ENCODE measurements around the gene CDC45.

Gene CDC45

DNA sequence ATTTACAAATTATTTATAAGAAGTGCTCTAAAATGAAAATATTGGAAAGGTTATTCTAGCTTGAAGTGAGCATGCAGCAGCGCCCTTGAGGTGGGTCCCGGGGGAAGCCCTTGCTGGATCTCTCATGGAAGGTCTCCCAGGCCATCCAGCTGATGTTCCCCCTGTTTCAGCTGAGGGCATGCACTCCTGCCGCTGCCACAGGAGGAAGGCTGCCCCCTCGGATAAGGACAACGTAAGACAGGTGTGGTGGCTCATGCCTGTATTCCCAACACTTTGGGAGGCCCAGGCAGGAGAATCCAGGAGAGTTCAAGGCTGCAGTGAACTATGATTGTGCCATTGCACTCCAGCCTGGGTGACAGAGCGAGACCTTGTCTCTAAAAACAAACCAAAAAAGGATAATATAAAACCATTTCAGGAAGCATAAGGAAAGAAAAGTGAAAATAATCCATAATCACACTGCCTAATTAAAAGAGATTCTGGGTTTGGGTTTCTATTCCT is 15.0 kb downstream of the CDC45 start:
- H3K79me2 ChIP-seq (ENCODE audit: insufficient read depth, low read length): peaks cover 20% of the 10 kb centered on the region; the same call in 1 of the 2 replicates
- no peaks in the 10 kb centered on the region for H4K20me1 ChIP-seq (ENCODE audit: insufficient read depth, low read length, poor library complexity, severe bottlenecking)
- H3K36me3 ChIP-seq (ENCODE audit: insufficient read depth, low read length): peaks cover 67% of the 10 kb centered on the region; the same call in 1 of the 2 replicates
- no peaks in the 10 kb centered on the region for H3K9me3 ChIP-seq (ENCODE audit: insufficient read depth, low read depth, low read length)
- H3K27me3 ChIP-seq (ENCODE audit: insufficient read depth, low read length, poor library complexity, severe bottlenecking): no peaks in the 10 kb centered on the region
- no peaks in the 10 kb centered on the region for H3K9me2 ChIP-seq (replicated peaks; ENCODE audit: low read depth, low read length)
- no peak for TF ChIP-seq EZH2phosphoT487 (IDR thresholded peaks at IDR 0.05; ENCODE audit: borderline replicate concordance)
- TF ChIP-seq, protein P1, sequence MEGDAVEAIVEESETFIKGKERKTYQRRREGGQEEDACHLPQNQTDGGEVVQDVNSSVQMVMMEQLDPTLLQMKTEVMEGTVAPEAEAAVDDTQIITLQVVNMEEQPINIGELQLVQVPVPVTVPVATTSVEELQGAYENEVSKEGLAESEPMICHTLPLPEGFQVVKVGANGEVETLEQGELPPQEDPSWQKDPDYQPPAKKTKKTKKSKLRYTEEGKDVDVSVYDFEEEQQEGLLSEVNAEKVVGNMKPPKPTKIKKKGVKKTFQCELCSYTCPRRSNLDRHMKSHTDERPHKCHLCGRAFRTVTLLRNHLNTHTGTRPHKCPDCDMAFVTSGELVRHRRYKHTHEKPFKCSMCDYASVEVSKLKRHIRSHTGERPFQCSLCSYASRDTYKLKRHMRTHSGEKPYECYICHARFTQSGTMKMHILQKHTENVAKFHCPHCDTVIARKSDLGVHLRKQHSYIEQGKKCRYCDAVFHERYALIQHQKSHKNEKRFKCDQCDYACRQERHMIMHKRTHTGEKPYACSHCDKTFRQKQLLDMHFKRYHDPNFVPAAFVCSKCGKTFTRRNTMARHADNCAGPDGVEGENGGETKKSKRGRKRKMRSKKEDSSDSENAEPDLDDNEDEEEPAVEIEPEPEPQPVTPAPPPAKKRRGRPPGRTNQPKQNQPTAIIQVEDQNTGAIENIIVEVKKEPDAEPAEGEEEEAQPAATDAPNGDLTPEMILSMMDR (conservative IDR thresholded peaks at IDR 0.05; ENCODE audit: low read length): no peak
- no peak overlapping the region for H3K9ac ChIP-seq (ENCODE audit: low read depth, low read length, poor library complexity, severe bottlenecking)
- no peak overlapping the region for H3K4me2 ChIP-seq (ENCODE audit: low read depth, low read length, poor library complexity, severe bottlenecking)
- no peak overlapping the region for H2AFZ ChIP-seq (ENCODE audit: low read length)
- H3K4me3 ChIP-seq (ENCODE audit: low read length, poor library complexity, severe bottlenecking): no peak overlapping the region
- H3K4me1 ChIP-seq (ENCODE audit: insufficient read depth, low read length, poor library complexity, severe bottlenecking): no peaks in the 10 kb centered on the region
- no peaks in the 10 kb centered on the region for H3F3A ChIP-seq (ENCODE audit: low read depth)

DNA sequence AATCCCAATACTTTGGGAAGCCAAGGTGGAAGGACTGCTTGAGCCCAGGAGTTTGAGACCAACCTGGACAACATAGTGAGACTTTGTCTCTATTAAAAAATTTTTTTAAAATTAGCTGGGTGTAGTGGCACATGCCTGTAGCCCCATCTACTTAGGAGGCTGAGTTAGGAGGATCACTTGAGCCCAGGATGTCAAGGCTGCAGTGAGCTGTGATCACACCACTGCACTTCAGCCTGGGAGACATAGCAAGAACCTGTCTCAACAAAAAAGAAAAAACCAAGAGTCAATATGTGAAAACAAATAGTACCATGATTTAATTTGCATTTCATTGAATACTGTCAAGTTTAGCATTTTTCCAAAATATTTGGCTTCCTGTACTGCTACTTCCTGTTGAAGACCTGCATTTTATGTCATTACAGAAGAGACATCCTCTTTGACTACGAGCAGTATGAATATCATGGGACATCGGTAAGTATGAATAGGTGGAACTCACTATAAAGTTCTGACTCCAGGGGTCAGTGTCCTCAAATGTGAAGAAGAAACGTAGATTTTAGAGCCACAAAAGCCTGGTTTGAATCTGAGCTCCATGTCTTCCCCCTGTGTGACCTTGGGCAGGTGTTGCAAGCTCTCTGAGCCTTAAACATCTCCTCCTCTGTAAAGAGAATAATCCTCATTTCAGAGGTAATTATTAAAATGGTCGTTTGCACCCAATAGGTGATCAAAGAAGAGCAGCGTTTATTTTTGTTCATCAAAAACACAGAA is 16.0 kb downstream of the CDC45 start:
- Histone ChIP-seq H3K9me2 (replicated peaks; ENCODE audit: low read depth, low read length) (no peaks in the 10 kb centered on the region), H3K4me2 (ENCODE audit: low read depth, low read length, poor library complexity, severe bottlenecking) (no peak overlapping the region), H3K36me3 (ENCODE audit: insufficient read depth, low read length) (peaks cover 75% of the 10 kb centered on the region; the same call in 1 of the 2 replicates), H3K4me3 (ENCODE audit: low read length, poor library complexity, severe bottlenecking) (no peak overlapping the region), H4K20me1 (ENCODE audit: insufficient read depth, low read length, poor library complexity, severe bottlenecking) (no peaks in the 10 kb centered on the region), H3K9me3 (ENCODE audit: insufficient read depth, low read depth, low read length) (no peaks in the 10 kb centered on the region), H3K4me1 (ENCODE audit: insufficient read depth, low read length, poor library complexity, severe bottlenecking) (no peaks in the 10 kb centered on the region), H3F3A (ENCODE audit: low read depth) (no peaks in the 10 kb centered on the region), H3K27me3 (ENCODE audit: insufficient read depth, low read length, poor library complexity, severe bottlenecking) (no peaks in the 10 kb centered on the region), H2AFZ (ENCODE audit: low read length) (no peak overlapping the region), H3K79me2 (ENCODE audit: insufficient read depth, low read length) (peaks cover 17% of the 10 kb centered on the region; the same call in 1 of the 2 replicates), H3K9ac (ENCODE audit: low read depth, low read length, poor library complexity, severe bottlenecking) (no peak overlapping the region)
- TF ChIP-seq, protein P1 (conservative IDR thresholded peaks at IDR 0.05; ENCODE audit: low read length): peak; percentile 63
- no peak for TF ChIP-seq EZH2phosphoT487 (IDR thresholded peaks at IDR 0.05; ENCODE audit: borderline replicate concordance)

DNA sequence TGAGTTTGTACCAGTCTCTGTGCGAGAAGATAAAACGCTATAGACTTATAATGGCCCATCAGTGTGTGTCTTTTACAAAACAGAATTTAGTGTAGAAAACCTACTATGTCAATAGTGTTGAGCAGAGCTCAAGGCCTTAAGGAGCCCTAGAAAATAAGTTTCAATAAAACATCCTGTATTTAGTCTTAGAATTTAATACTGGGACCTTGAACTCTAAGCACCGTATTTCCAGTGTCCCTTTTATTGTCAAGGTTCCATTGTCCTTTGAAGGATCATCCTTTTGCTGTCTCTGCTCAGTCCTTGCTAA is 16.6 kb downstream of the CDC45 start:
- peaks cover 17% of the 10 kb centered on the region; the same call in 1 of the 2 replicates for H3K79me2 ChIP-seq (ENCODE audit: insufficient read depth, low read length)
- no peaks in the 10 kb centered on the region for H3K9me3 ChIP-seq (ENCODE audit: insufficient read depth, low read depth, low read length)
- no peaks in the 10 kb centered on the region for H3K4me1 ChIP-seq (ENCODE audit: insufficient read depth, low read length, poor library complexity, severe bottlenecking)
- TF ChIP-seq, protein P1 (conservative IDR thresholded peaks at IDR 0.05; ENCODE audit: low read length): no peak
- no peak for TF ChIP-seq EZH2phosphoT487 (IDR thresholded peaks at IDR 0.05; ENCODE audit: borderline replicate concordance)
- H3K36me3 ChIP-seq (ENCODE audit: insufficient read depth, low read length): peaks cover 75% of the 10 kb centered on the region; the same call in 1 of the 2 replicates
- no peaks in the 10 kb centered on the region for H3K9me2 ChIP-seq (replicated peaks; ENCODE audit: low read depth, low read length)
- H3K9ac ChIP-seq (ENCODE audit: low read depth, low read length, poor library complexity, severe bottlenecking): no peak overlapping the region
- no peaks in the 10 kb centered on the region for H3K27me3 ChIP-seq (ENCODE audit: insufficient read depth, low read length, poor library complexity, severe bottlenecking)
- no peak overlapping the region for H3K4me2 ChIP-seq (ENCODE audit: low read depth, low read length, poor library complexity, severe bottlenecking)
- no peak overlapping the region for H2AFZ ChIP-seq (ENCODE audit: low read length)
- no peaks in the 10 kb centered on the region for H4K20me1 ChIP-seq (ENCODE audit: insufficient read depth, low read length, poor library complexity, severe bottlenecking)
- H3F3A ChIP-seq (ENCODE audit: low read depth): no peaks in the 10 kb centered on the region
- no peak overlapping the region for H3K4me3 ChIP-seq (ENCODE audit: low read length, poor library complexity, severe bottlenecking)
